Glomerular endothelial cell (primary cell): Measurements from ENCODE around the gene CDC25C. TPM values are rescaled to one million over a fixed set of nuclear protein-coding genes. Genes with fewer than 3 reads are reported as not detected.
A peak's percentile ranks its signal among the peaks of the same experiment; 100 is the strongest.

Experiments
- DNase-seq: peaks from one replicate; pipeline ENCODE4 v3.0.0-alpha.2; 2011; ENCODE audit warnings: low read depth, low spot score; ENCODE audit errors: extremely low read depth
- total RNA-seq: library from RNA; depleted of rRNA; stranded (reverse); fragments of >200 nt; gene quantifications from 2 replicates; pipeline ENCODE4 v1.2.3, GENCODE V29; 2015

CDC25C gene
- total RNA-seq: 0.97 and 2.9 TPM in 2 replicates

GRCh38 chr5:138331449-138332368 is at the start of gene CDC25C:
Gene CDC25C (minus strand): TSS chr5:138331804. CDS start chr5:138331180, 624 bp downstream.
- DNase-seq: peak; percentile 76

- no peak for DNase-seq
These were observed 41.0 kb upstream of the CDC25C start for GRCh38 chr5:138372653-138373052.

- no peak for DNase-seq
These were observed 40.6 kb upstream of the CDC25C start for GRCh38 chr5:138372225-138372624.

DNA sequence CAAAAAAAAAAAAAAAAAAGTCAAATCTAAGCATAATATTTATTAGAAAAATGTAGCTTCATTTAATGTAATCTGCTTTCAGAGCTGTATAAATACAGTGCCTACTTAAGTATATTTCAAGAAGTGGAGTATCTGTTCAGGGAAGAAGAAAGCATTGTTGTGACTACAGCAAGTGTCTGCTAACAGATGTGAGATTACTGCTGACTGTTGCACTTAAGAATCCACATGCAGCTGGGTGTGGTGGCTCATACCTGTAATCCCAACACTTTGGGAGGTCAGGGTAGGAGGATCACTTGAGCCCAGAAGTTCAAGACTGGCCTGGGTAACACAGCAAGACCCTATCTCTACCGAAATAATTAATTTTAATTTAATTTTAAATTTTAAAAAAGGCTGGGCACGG is 39.9 kb upstream of the CDC25C start:
- no peak for DNase-seq

DNA sequence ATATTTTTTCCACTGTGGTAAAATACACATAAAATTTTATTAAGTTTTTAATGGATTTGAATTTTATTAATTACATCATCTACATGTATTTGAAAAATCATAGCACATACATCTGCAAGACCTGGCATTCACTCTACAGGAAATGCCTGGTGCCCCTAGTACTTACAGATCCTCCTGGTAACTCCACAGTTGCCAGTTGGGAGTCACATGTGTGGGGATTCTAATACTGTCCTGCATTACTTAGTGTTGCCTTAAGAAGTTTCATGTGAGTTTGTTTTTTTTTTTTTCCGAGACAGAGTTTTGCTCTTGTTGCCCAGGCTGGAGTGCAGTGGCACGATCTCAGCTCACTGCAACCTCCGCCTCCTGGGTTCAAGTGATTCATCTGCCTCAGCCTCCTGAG is 38.9 kb upstream of the CDC25C start:
- no peak for DNase-seq

- DNase-seq: no peak
These were observed 38.1 kb upstream of the CDC25C start for GRCh38 chr5:138369706-138370105.

- no peak for DNase-seq
These were observed 37.7 kb upstream of the CDC25C start for GRCh38 chr5:138369261-138369660.

DNA sequence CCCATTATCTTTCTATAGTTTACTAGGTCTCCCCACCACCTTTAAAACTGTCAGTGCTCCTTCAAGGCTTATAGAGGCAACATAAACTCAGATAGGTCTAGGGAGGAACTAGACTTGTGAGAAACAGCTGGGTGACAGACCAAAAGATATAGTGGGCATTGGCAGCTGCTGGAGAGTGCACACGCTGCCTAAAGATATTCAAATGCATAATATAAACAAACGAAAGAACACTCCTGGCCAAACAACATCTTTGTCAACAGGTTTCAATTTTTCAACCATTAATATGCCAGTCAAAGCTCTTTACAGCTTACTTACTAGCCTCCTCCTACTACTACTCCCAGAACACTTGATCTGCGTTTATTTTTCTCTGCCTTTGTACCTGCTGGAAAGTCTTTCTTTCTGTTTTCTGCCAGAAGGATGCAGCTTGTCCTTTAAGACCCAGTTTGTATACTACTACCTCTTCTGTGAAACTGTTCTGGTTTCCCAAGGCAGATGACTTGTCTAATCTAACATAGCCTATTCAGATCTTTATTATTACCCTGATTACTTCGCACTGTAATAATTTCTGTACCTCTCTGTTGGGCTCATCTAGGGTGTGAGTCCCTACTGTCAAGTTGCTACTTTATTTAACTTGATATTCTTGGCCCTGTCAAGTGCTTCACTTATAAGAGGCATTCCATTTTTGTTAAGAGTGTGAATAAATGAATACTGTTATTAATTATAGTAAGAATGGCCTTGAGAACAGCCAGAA is 35.2 kb upstream of the CDC25C start:
- DNase-seq: no peak

GRCh38 chr5:138364576-138364975 is 33.0 kb upstream of the CDC25C start:
- no peak for DNase-seq

DNA sequence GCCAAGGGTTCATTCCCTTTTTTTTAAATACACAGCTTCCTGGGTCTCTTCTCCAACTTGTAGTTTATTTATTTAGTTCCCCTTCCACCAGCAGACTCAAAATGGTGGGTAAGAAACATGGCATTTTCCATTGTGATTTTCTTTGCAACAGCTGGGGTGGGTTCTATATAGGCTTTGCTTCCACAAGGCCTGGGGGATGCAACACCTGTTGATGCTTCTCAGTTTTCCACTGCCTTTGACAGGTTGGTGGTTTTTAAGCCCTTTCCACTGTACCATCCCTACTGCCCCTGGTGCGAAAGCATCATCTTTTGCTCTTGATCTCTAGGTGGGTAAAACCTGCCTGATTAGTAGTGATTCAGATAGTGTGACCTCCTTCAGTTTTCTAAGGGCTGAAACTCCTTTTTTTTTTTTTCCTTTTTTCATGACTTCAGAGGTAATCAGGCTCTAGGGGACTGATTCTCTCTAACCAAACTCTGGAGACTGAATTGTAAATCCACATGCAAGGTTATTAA is 29.4 kb upstream of the CDC25C start:
- DNase-seq: no peak

DNA sequence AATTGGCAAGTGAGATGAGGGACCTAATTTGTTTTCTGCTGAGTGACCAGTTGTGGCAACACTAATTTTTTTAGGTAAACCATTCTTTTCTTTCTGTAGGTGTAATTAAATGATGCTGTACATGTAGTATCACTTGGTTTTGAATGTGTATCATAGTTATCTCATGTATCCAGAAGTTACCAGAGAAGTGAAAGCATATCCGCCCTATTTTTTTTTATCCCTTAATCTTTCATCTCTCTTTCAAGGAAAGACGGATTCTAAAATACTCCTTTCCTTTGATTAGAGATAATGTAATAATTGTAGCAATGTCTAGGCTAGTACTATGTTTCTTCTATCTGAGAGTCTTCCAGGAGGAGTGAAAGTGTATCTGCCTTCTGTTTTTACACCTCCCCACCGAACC is 28.0 kb upstream of the CDC25C start:
- DNase-seq: no peak

DNA sequence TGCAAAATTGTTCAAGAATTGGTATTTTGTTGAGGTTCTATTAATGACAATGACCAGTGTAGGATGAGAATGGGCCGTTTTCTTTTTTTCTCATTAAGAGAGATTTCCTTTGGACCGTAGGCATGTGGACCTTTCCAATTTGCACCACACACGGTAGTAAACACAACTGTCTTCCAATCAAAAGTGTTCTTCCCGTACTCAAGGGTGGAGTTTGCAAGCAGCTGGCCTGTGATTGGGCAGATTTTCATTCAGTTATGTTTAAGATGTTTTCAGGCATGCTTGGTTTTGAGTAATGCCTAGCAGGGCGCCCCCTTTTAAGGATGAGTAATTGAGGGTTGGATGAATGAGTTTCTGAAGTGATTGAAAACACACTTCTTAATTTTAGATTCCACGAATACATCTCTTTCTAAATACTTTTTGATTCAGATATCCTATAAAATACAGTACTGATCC is 23.3 kb upstream of the CDC25C start:
- DNase-seq: no peak

DNA sequence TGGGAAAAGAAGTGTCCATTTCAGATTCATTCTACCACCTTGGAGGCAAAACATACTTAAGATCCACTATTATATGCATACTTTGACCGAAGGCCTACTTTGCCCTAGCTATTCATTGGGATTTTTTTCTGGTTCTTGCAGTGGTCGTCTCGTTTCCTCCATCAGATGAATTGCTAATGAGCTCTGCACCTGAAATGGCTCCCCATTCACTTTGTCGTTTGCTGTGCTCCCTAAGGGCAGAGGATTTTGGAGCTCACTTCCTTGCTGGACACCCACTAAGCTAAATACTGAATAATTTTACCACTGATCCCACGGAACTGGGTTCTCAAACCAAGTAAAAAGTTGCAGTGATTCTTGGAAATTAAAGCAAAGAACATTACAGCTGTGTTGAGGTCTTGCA is 22.8 kb upstream of the CDC25C start:
- no peak for DNase-seq

DNA sequence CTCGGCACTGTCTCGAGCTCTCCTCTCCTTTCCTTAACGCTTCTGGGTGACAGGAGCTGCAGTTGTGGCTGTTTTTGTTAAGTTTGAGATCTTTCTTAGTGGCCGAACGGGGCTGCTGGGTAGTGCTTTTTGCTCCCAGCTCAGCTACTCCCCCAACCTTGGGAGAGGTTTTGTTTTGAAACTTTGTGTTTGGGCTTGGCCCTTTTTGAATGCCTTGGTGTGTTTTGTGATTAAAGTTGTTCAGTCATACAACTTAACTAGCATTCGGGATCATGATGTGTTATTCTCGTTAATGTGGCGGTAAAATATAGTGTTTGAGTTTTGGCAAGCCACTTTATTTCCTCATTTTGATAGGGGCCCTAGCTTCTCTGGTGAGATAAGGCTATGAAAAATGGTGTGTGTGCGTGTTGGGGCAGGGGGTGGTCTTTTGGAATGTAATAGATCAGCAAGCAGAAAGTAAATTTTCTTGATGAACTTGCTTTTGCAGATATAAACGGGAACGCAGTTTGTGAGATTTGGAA is 22.0 kb upstream of the CDC25C start:
- DNase-seq: no peak

DNA sequence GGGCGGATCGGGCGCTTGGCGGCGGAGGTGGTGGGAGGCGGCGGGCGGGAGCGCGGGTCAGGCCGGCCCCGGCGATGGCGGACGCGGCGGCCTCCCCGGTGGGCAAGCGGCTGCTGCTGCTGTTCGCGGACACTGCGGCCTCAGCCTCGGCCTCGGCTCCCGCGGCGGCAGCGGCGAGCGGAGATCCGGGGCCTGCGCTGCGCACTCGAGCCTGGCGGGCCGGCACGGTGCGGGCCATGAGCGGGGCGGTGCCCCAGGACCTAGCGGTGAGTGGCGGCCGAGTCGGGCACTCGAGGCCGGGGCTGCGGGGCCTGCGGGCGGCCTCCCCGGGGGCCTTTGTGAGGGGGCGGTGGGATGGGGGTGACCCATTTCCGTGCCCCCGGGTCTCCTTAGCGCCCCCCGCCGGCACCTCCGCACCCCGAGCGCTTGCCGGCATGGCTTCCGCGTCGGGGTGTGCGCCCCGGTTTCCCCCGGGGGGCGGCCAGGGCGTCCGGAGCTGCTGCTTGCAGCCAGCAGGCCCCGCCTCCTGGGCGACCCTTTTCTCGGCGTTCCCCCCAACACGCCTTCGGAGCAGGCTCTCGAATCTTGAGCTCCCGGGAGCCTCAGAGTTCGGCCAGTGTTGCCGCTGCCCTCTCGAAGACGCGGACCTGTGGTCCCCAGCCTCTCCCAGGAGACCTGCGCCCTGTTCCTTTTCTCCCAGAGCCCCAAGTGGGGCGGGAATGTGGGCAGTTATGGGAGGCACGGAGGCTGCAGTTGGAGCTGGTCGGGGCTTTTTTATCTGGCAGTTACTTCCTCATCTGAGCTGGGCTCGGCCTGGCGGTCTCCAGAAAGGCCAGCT is 21.3 kb upstream of the CDC25C start:
- no peak for DNase-seq

DNA sequence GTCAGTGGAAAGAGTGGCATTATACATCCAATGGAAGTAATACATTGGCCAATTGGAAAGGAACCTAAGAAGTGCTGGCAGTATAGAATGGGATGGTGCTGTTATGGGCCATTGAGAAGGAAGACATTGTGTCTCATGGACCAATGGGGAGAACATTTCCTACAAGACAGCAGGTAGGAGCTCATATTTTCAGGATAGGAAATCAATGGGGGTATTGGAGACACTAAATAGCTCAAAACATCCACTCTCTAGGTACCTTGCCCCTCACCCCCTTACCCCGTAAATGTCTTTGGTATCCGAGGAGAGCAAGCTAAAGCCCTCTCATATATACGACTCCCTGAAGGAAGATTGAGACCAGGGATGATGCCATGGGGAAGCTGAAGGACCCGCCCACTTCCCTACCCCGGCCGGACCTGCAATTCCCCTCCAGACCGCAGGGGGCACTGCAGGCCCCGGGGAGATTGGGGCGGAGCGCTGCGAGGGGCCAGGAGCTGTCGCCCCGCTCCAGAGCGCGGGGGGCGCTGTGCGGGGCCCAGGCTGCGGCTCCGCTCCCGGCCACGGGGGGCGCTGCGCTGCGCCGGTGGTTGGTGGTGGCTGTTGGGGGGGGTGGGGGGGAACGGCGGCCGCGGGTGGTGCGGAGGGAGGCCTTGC is 20.6 kb upstream of the CDC25C start, which contains the start of gene KDM3B:
TSS of gene KDM3B (plus strand) at position 615 of the 651 bp plus-strand sequence. CDS start 111 bp downstream, outside the sequence.
- DNase-seq: no peak

DNA sequence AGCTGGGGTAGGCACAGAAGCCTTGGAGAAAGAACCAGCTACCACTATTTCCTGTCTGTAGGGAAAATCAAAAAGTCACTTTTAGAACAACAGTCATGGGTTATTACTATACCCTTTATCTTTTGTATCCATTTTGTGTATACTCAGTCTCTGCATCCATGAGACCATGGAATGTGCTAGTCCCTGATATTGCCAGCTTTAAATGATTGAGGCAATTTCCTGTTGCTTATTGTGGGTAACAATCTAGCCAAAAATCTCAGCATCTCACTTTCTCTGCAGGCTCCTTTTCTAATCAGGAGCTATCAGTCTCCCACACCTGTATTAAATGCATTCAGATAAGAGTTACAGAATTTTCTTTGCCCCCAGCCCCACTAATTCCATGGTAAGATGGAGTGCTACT is 19.9 kb upstream of the CDC25C start:
- no peak for DNase-seq

GRCh38 chr5:138351056-138351455 is 19.5 kb upstream of the CDC25C start:
- DNase-seq: no peak

GRCh38 chr5:138350563-138350890 is 18.9 kb upstream of the CDC25C start:
- DNase-seq: no peak
